Lower leg skin (tissue), 3 donors: Measurements from ENCODE around the gene LASP1NB.
"Not testable (repeated sequence)": the region's sequence is repeated elsewhere in the genome, so short reads cannot be mapped to it uniquely, and the experiment has no call there.

Experiments
- CTCF ChIP-seq, 3 donors: fragments of 450-650 bp; IDR thresholded peaks; one replicate each; pipeline ENCODE4 v1.5.1; 2016; ENCODE audit warnings: antibody characterized with exemption in 3 of 3, mild to moderate bottlenecking in 3 of 3, moderate library complexity in 2 of 3
- POLR2A ChIP-seq, 2 donors: fragments of 450-650 bp; IDR thresholded peaks; one replicate each; pipeline ENCODE4 v1.6.1; 2016 to 2017; ENCODE audit warnings: antibody characterized with exemption in 2 of 2, mild to moderate bottlenecking in 1 of 2, moderate library complexity in 1 of 2

- TF ChIP-seq CTCF, POLR2A (IDR thresholded peaks at IDR 0.05): not testable (repeated sequence)
These were observed 28.4 kb downstream of the LASP1NB start for GRCh38 chr17:38953800-38954199.
